Nephron (organoid): ENCODE data around the gene RAB15.

Source experiments
- H3K27ac Mint-ChIP-seq, 3 experiments: 2 replicates each; pipeline ENCODE4 v1.8.0; 2020; ENCODE audit warnings: mixed read lengths in 3 of 3, mild to moderate bottlenecking in 2 of 3, moderate library complexity in 1 of 3
- H3K27me3 Mint-ChIP-seq: 2 replicates; pipeline ENCODE4 v1.8.0; 2021; ENCODE audit warnings: low read depth, mild to moderate bottlenecking, moderate library complexity, mixed read lengths
- H3K36me3 Mint-ChIP-seq: 2 replicates; pipeline ENCODE4 v1.8.0; 2020; ENCODE audit warnings: low read depth, mixed read lengths
- H3K4me1 Mint-ChIP-seq: 2 replicates; pipeline ENCODE4 v1.8.0; 2020; ENCODE audit warnings: mixed read lengths
- H3K4me3 Mint-ChIP-seq, 3 experiments: 2 replicates each; pipeline ENCODE4 v1.8.0; 2020; ENCODE audit warnings: mild to moderate bottlenecking in 3 of 3, mixed read lengths in 3 of 3, moderate library complexity in 2 of 3
- H3K9me3 Mint-ChIP-seq: 2 replicates; pipeline ENCODE4 v1.8.0; 2020; ENCODE audit warnings: mixed read lengths
- CTCF ChIP-seq, 3 experiments: fragments of 200-600 bp; sonication (generic); IDR thresholded peaks; one replicate each; pipeline ENCODE4 v1.5.0; 2021; ENCODE audit warnings: antibody characterized with exemption in 3 of 3; ENCODE audit not compliant: unreplicated experiment in 3 of 3

The RAB15 gene

GRCh38 chr14:64971943-64972791, at the start of gene RAB15:
TSS of gene RAB15 (minus strand) at chr14:64972336. CDS start at chr14:64972076, 260 bp downstream.
- H3K9me3 Mint-ChIP-seq: no peaks in the 10 kb centered on the region
- peaks cover 18% of the 10 kb centered on the region for H3K27me3 Mint-ChIP-seq
- H3K27ac Mint-ChIP-seq: peak within 1 kb of the TSS; percentile 37 to 73 (median 41)
- H3K4me3 Mint-ChIP-seq: peak within 1 kb of the TSS; percentile 88 to 90 (median 89)
- H3K4me1 Mint-ChIP-seq: peaks cover 35% of the 10 kb centered on the region
- H3K36me3 Mint-ChIP-seq: no peaks in the 10 kb centered on the region
- TF ChIP-seq CTCF (IDR thresholded peaks at IDR 0.05; ENCODE audit: unreplicated experiment in 3 of 3): no peak

GRCh38 chr14:65019944-65020566, 47.9 kb upstream of the RAB15 start:
- Mint-ChIP-seq H3K4me3 (no peak overlapping the region), H3K9me3 (no peaks in the 10 kb centered on the region), H3K27ac (peak overlapping the region in 2 of 3 experiments; percentile 2 to 12), H3K27me3 (no peaks in the 10 kb centered on the region), H3K36me3 (peaks cover 26% of the 10 kb centered on the region), H3K4me1 (peaks cover 6% of the 10 kb centered on the region)
- peak; percentile 67 to 75 (median 71) for TF ChIP-seq CTCF (IDR thresholded peaks at IDR 0.05; ENCODE audit: unreplicated experiment in 3 of 3)

GRCh38 chr14:65016471-65016870, 44.3 kb upstream of the RAB15 start:
- Mint-ChIP-seq H3K27ac (no peak overlapping the region), H3K9me3 (no peaks in the 10 kb centered on the region), H3K4me1 (peaks cover 9% of the 10 kb centered on the region), H3K36me3 (peaks cover 34% of the 10 kb centered on the region), H3K27me3 (no peaks in the 10 kb centered on the region), H3K4me3 (no peak overlapping the region)
- TF ChIP-seq CTCF (IDR thresholded peaks at IDR 0.05; ENCODE audit: unreplicated experiment in 3 of 3): no peak

- peaks cover 37% of the 10 kb centered on the region for H3K36me3 Mint-ChIP-seq
- peaks cover 10% of the 10 kb centered on the region for H3K4me1 Mint-ChIP-seq
- no peak overlapping the region for H3K27ac Mint-ChIP-seq
- H3K9me3 Mint-ChIP-seq: no peaks in the 10 kb centered on the region
- no peak overlapping the region for H3K4me3 Mint-ChIP-seq
- H3K27me3 Mint-ChIP-seq: no peaks in the 10 kb centered on the region
- TF ChIP-seq CTCF (IDR thresholded peaks at IDR 0.05; ENCODE audit: unreplicated experiment in 3 of 3): no peak
Measured at GRCh38 chr14:65015391-65015790, 43.3 kb upstream of the RAB15 start.

GRCh38 chr14:65012353-65012752, 40.2 kb upstream of the RAB15 start:
- H3K27ac Mint-ChIP-seq: no peak overlapping the region
- H3K4me3 Mint-ChIP-seq: no peak overlapping the region
- no peaks in the 10 kb centered on the region for H3K27me3 Mint-ChIP-seq
- H3K36me3 Mint-ChIP-seq: peaks cover 48% of the 10 kb centered on the region
- no peaks in the 10 kb centered on the region for H3K9me3 Mint-ChIP-seq
- peaks cover 9% of the 10 kb centered on the region for H3K4me1 Mint-ChIP-seq
- TF ChIP-seq CTCF (IDR thresholded peaks at IDR 0.05; ENCODE audit: unreplicated experiment in 3 of 3): no peak
